ENCODE results near the gene RALGAPA2. TPM values are rescaled to one million over a fixed set of nuclear protein-coding genes. Genes with fewer than 3 reads are reported as not detected.
A peak's percentile ranks its signal among the peaks of the same experiment; 100 is the strongest.

The RALGAPA2 gene
- total and polyA plus RNA-seq, 2 of the 13 experiments (the other 11 are each of a cell fraction or from before 2014, with no cell fraction given), result 13.8 to 17.7 TPM

- TF ChIP-seq PLSCR1 (CRISPR knock-in tag; IDR thresholded peaks at IDR 0.05; ENCODE audit: borderline replicate concordance) (no peak), NCOR1 (IDR thresholded peaks at IDR 0.05; ENCODE audit: borderline replicate concordance, low read length) (no peak), DR1 (CRISPR knock-in tag; IDR thresholded peaks at IDR 0.05) (no peak), JUND (CRISPR knock-in tag; IDR thresholded peaks at IDR 0.05) (no peak), SMC3 (IDR thresholded peaks at IDR 0.05; ENCODE audit: low read length) (no peak), UBTF (CRISPR knock-in tag; IDR thresholded peaks at IDR 0.05) (no peak; the same call in none of the 2 replicates), GABPB1 (CRISPR knock-in tag; IDR thresholded peaks at IDR 0.05) (no peak; the same call in 1 of the 2 replicates), POGZ (CRISPR knock-in tag; IDR thresholded peaks at IDR 0.05) (no peak; the same call in 1 of the 2 replicates), ELF3 (CRISPR knock-in tag; IDR thresholded peaks at IDR 0.05) (peak; percentile 87), ZNF784 (CRISPR knock-in tag; IDR thresholded peaks at IDR 0.05; ENCODE audit: borderline replicate concordance) (0 out of 2 replicates have a peak, but pooled peaks have one; percentile 52), KAT8 (CRISPR knock-in tag; IDR thresholded peaks at IDR 0.05) (0 out of 2 replicates have a peak, but pooled peaks have one; percentile 17), ONECUT2 (CRISPR knock-in tag; IDR thresholded peaks at IDR 0.05) (no peak), ZNF850 (CRISPR knock-in tag; conservative IDR thresholded peaks at IDR 0.05) (no peak), NFE2 (CRISPR knock-in tag; IDR thresholded peaks at IDR 0.05) (no peak), HMGXB3 (CRISPR knock-in tag; IDR thresholded peaks at IDR 0.05; ENCODE audit: borderline replicate concordance) (no peak), GPN1 (CRISPR knock-in tag; IDR thresholded peaks at IDR 0.05; ENCODE audit: borderline replicate concordance) (no peak), DBP (CRISPR knock-in tag; IDR thresholded peaks at IDR 0.05; ENCODE audit: not compliant biosample characterization) (no peak), ZNF343 (CRISPR knock-in tag; IDR thresholded peaks at IDR 0.05) (no peak), TGIF2 (CRISPR knock-in tag; IDR thresholded peaks at IDR 0.05) (0 out of 2 replicates have a peak, but pooled peaks have one; percentile 47), ZNF251 (CRISPR knock-in tag; IDR thresholded peaks at IDR 0.05) (no peak), FOXP1 (IDR thresholded peaks at IDR 0.05) (no peak), FOXP1 (CRISPR knock-in tag; IDR thresholded peaks at IDR 0.05) (no peak), NFRKB (IDR thresholded peaks at IDR 0.05) (no peak)
Observed at GRCh38 chr20:20743511-20744169, 31.2 kb upstream of the RALGAPA2 start (continued).

Data from HepG2 (cell line).